NCI-H510A (cell line): ENCODE results near the gene MAP4K4.

Source experiments
- DNase-seq: peaks from one replicate; lab custom pipeline; 2025; lab: John Stamatoyannopoulos, UW

The MAP4K4 gene

GRCh38 chr2:101870444-101870843 is 172.9 kb downstream of the MAP4K4 start:
- DNase-seq, result no peak

GRCh38 chr2:101871480-101871879 is 174.0 kb downstream of the MAP4K4 start:
- DNase-seq, result no peak

- DNase-seq, result no peak
Observed at GRCh38 chr2:101872480-101872879, 175.0 kb downstream of the MAP4K4 start.

- no peak for DNase-seq
Observed at GRCh38 chr2:101873543-101873942, 176.0 kb downstream of the MAP4K4 start.

- no peak for DNase-seq
Observed at GRCh38 chr2:101874069-101874468, 176.6 kb downstream of the MAP4K4 start.

GRCh38 chr2:101879466-101879865 is 182.0 kb downstream of the MAP4K4 start:
- no peak for DNase-seq

GRCh38 chr2:101881131-101881530 is 183.6 kb downstream of the MAP4K4 start:
- no peak for DNase-seq

- no peak for DNase-seq
Observed at GRCh38 chr2:101882769-101883307, 185.3 kb downstream of the MAP4K4 start.

GRCh38 chr2:101883860-101884259 is 186.4 kb downstream of the MAP4K4 start:
- no peak for DNase-seq

GRCh38 chr2:101884423-101884822 is 186.9 kb downstream of the MAP4K4 start:
- DNase-seq, result no peak

- DNase-seq, result no peak
Observed at GRCh38 chr2:101887328-101887727, 189.8 kb downstream of the MAP4K4 start.

- no peak for DNase-seq
Observed at GRCh38 chr2:101889460-101890098, 192.1 kb downstream of the MAP4K4 start.

- DNase-seq, result no peak
Observed at GRCh38 chr2:101892377-101892776, 194.9 kb downstream of the MAP4K4 start.

GRCh38 chr2:101893681-101894381 is 196.3 kb downstream of the MAP4K4 start:
- no peak for DNase-seq

- no peak for DNase-seq
Observed at GRCh38 chr2:101895039-101895438, 197.5 kb downstream of the MAP4K4 start.

- DNase-seq, result no peak
Observed at GRCh38 chr2:101895819-101896322, 198.4 kb downstream of the MAP4K4 start.

GRCh38 chr2:101897301-101897700 is 199.8 kb downstream of the MAP4K4 start:
- DNase-seq, result no peak

GRCh38 chr2:101899265-101899664 is 201.8 kb downstream of the MAP4K4 start:
- no peak for DNase-seq

- DNase-seq, result no peak
Observed at GRCh38 chr2:101899871-101900270, 202.4 kb downstream of the MAP4K4 start.

- DNase-seq, result no peak
Observed at GRCh38 chr2:101900375-101900774, 202.9 kb downstream of the MAP4K4 start.

- DNase-seq, result no peak
Observed at GRCh38 chr2:101901241-101901640, 203.7 kb downstream of the MAP4K4 start.

GRCh38 chr2:101902169-101902568 is 204.7 kb downstream of the MAP4K4 start:
- no peak for DNase-seq

- DNase-seq, result no peak
Observed at GRCh38 chr2:101904916-101905315, 207.4 kb downstream of the MAP4K4 start.
